GM19372 (cell line): ENCODE measurements around the gene SUMF1.
"Not testable (repeated sequence)": the region's sequence is repeated elsewhere in the genome, so short reads cannot be mapped to it uniquely, and the experiment has no call there.

ENCODE experiments used
- ATAC-seq: cut with Tn5 transposase; IDR thresholded peaks from one replicate; pipeline ENCODE4 v1.9.1; 2021; ENCODE audit warnings: mild to moderate bottlenecking, low read depth, moderate library complexity; ENCODE audit not compliant: unreplicated experiment

The SUMF1 gene

DNA sequence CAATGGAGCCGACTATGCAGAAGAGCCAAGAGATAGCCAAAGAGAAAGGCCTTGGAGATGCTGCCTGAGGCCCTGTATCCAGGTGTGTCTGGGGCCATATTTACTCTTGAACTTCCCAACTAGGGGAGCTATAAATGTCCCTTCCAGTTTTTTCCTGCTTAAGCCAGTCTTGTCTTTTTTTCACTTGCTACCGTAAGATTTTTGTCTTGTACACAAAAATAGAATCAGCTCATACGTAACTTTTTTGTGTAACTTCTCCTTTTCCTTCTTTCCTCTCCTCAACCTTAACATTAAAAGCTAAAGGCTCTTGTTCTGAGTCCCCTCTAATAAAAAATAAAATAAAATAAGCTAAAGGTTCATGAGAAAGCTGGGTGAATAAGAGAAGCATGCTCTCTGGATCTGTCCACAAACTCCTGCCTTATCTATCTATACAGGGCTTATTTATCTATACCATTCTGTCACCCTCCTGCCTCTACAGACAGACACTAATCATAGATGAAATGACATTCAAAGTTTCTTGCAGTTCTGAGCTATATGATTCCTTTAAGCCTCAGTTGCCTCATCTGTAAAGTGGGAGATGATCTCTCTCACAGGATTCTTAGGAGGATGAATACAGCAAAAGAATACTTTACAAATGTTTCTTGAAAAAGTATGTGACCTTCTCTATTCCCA is 4.6 kb downstream of the SUMF1 start:
- ATAC-seq: no peak

DNA sequence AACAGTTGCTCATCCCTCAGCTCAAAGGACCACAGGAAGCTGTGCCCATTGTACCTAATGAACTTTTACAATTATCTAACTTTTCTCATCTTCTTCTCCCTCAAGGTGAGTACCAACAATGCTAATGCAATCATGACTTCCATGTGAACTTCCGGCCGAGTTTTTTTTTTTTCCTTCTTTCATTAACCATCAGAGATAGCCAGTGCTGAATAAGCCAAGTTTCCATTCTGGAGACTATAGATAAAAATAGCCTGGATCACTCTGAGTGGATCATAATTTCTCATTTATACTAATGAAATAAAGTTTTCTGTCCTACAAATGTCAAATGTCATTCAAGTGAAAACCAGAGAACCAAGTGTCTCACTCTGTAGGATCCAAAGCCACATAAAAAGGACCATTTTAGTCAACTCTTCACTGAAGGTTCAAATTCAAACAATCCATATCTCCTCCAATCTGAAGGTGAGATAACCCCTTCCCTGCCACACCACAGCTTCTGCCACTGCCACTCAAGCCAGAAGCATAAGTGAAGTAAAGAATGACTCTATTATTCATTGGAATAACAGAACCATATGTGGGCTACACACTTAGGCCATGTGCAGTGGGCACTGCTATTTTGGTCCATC is 5.5 kb downstream of the SUMF1 start:
- no peak for ATAC-seq

DNA sequence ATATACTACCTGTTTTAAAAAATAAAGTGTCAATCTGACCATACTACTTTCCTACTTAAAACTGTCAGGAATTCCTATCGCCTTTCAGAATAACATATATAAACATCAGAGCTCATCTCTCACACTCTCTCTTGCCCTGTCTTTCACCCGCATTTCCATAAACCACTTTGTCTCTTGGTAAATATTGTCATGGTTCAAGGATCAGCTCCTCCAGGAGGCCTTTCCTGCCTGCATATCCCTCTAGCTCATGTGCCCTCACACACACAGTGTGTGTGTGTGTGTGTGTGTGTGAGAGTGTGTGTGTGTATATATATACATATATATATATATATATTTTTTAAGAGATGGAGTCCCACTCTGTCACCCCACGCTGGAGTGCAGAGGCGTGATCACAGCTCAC is 6.7 kb downstream of the SUMF1 start:
- ATAC-seq: no peak

DNA sequence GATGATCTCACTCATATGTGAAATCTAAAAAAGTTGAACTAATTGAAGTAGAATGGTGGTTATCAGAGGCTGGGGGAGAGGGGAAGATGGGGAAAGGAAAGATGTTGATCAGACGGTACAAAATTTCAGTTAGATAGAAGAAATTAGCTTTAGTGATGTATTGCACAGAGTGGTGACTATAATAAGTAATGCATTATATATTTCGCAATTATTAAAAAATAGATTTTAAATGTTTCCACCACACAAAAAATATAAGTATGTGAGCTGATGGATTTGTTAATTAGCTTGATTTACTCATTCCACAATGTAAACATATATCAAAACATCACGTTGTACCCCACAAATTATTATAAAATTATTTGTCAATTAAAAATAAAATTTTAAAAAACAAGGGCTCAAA is 8.1 kb downstream of the SUMF1 start:
- no peak for ATAC-seq

DNA sequence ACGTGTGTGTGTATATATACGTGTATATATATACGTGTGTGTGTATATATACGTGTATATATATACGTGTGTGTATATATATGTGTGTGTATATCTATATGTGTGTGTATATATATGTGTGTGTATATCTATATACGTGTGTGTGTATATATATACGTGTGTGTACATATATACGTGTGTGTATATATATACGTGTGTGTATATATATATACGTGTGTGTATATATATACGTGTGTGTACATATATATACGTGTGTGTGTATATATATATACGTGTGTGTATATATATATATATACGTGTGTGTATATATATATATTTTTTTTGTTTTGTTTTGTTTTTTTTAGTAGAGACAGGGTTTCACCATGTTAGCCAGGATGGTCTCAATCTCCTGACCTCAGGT is 10.3 kb downstream of the SUMF1 start:
- not testable (repeated sequence) for ATAC-seq

DNA sequence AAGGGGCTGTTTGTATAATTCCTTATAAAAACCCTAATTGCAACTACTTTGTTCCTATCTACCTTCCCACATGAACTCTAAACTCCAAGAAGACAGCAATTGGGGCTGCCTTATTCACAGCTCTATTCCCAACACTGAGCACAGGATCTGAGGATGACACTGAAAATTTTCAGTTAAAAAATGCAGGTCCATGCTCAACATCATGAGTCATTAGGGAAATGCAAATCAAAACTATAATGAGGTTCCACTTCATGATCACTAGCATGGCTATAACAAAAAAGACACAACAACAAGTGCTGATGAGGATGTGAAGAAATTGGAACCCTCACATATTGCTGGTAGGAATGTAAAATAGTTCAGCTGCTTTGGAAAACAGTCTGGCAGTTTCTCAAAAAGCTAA is 12.9 kb downstream of the SUMF1 start:
- ATAC-seq: no peak

DNA sequence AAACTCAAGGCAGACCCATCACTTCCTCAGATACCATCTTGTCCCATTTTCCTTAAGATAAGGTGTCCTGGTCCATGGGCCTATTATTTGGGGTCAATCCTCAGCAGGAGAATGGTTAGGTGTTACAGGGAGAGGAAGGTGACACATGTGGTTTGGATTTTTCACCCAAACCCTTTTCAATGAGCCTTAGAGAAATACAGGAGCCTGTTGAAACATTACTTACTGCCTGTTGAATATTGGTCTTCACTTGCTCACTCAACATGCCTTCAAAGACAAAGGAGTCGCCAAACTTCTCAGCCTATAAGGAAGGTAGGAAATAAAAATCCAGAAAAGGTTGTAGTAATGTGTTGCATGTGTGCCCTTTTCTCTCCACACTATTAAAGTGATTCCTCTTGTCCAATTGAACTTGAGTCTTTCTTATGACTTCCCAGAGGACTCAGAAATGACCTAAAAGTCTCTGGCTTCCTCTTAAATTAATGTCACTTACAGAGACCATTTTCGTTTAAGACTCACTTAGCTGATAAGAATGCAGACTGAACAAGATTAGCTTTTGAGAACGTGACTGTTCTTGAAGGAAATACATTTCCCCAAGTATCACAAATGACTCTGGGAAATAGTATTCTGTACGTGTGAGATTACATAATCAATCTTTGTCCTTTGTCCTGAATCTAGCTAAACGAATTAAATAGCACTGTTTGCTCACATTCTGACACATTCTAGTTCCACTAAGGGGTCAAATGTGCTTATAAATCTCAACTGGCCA is 17.8 kb downstream of the SUMF1 start:
- no peak for ATAC-seq

DNA sequence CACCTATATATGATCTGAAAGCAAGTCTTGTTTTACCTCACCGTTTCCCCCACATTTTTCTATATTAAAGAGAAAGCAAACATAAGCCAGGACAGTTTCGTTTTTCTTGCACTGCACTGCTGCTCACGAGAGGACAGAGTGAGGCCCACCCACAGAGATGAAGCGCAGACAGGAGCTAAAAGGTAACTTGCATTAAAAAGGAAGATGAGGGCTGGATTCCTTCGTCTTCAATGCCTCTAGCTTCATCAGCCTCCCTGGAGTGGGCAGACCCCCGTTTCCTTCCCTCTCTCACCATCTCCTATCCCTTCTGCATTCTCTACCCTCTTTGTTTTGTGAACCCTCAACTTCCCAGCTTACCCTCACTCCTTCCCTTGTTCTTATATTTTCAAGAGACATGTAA is 18.9 kb downstream of the SUMF1 start:
- ATAC-seq: no peak

DNA sequence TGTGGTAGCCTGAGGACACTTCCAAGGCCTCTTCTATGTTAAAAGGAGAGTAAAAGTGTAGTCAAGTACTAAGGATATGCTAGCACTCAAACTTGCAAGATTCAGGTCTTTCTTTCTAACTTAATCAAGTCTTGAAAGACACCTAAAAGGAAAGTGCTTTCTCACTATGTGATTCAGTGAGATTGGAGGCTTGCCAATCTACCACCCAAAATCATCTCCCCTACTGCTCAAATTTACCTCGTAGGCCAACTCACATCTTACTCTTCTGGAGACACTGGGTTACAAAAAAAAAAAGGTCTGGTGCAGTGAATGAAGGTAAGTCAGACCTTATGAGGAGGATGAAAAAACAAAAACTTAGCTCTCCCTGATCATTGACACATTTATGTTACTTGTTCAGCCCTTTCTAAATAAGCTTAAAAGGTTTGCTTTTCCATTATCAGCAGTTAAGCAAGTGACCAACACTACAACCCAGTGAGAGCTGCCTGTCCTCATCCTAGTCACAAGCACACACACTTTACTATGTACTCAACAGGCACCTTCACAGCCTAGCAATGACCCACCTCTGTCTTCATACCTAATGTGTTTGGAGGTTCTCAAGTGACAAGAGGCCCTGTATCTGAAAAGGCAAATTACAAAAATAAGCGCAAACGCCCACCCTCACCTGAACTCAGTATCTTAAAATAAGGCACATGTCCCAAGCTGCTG is 19.6 kb downstream of the SUMF1 start:
- no peak for ATAC-seq

DNA sequence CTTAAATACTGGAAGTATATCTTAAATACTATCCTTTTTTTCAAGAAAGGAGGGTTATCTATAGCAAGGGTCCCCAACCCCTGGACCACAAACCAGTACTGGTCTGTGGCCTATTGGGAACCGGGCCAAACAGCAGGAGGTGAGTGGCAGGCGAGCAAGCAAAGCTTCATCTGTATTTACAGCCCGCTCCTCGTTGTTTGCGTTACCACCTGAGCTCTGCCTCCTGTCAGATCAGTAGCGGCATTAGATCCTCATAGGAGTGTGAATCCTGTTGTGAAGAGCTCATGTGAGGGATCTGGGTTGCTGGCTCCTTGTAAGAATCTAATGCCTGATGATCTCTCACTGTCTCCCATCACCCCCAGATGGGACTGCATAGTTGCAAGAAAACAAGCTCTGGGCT is 26.1 kb downstream of the SUMF1 start:
- ATAC-seq: no peak

DNA sequence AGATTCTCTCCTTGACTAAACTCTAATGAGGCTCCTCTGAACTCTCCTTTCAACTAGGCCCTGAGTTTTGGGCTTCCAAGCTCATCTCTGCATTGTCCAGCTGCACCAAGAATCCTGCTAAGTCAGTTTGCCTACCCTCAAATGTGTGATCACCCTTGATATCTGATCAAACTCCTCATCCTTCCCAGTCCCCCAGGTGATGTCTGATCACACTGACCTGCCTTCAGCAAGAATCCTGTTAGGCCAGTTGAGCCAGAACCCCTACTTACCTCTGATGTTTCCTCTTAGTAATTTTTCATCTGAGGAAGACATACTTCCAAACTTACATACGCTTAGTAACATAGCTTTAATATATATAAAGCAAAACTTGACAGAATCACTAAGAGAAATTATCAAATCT is 28.8 kb downstream of the SUMF1 start:
- ATAC-seq: no peak

DNA sequence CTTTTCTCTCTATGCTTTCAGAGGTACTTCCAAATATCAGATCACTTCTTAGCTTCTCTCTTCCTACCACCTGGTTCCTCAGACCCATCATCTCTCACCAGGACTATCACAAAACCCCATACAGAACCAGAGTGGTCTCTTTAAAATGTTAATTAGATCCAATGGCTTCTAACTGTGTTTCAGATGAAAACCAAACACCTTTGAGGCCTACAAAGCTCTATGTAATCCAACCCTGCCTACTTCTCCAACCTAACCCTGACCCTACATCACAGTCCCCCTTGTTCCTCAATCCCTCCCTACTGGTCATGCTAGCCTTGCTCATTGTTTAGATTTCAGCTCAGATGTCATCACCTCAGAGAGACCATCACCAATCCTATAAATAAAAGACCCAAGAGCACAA is 34.8 kb downstream of the SUMF1 start:
- ATAC-seq: no peak

DNA sequence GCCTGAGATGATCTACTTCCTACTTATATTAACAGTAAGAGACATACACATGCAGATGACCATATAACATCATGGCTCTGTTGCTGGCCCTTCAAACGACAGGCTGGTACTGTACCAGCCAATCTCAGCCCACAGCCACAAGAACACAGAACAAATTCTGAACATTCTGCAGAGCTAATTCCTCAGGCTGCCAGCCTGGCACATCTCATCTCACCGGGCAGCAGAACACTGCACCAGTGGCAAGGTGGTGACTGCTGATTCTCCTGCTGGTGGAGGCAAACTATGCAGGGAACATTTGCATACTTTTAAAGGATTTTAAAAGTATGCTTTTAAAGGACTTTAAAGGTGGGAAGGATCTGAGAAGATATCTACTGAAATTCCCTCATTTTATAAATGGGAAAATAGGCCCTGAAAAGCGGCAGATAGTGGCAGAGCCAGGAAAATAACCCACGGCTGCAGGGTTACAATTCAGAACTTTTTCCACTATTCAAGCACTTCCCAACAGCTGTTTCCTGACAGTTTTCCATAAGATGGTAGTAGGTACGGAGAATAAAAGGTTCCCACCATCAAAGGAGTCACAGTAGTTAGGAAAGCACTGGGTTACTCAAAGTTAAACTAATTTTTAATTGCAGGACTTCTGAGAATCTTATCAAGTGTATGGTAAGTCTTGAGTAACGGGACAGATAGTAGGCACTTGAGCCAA is 37.3 kb downstream of the SUMF1 start:
- no peak for ATAC-seq

DNA sequence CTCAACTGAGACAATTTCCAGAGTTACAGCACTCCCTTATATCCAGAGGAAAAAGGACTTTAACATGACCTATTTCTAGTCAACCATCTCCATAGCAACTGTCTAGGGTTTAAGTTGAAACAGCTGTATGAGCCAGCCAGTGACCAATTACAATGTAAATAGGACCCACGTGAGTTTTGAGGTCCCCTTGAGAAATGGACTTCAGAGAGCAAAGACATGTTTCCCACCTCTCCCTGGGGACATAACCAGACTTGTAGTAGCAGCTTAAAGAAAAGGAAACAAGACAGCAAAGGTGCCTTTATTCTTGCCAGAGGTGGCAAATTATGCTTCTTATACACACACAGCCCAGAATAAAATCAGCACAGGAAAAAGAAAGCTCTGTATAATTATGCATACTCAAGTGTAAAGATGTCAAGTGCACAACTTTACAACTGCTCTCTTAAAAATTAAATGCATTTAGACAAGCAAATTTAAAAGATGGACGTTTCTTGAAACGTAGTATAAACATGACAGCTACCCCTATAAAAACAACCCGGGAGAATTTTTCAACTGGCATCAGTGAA is 40.2 kb downstream of the SUMF1 start:
- peak; percentile 72 for ATAC-seq

DNA sequence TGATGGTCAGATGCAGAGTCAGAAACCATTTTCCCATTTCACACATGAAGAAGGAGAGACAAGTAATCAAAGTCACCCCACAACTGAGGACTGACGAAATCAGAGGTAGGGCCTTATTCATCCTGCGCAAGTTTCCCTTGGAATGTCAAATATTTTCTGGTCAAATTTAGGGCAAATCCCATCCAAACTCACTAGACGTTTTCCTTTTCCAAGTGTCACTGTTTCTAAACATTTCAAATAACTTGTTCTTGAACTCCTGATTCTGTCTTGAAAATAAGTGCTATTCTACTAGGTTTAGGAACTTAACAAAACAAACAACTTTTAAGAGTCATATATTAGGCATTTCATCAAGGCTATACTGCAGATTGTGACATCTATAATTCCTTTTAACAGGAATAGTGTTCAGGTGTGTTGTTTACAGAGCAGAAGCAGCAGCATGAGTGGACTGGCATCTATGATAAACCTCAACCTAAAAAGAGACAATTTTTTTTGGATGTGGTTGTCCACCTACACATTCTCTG is 40.7 kb downstream of the SUMF1 start:
- ATAC-seq: no peak

DNA sequence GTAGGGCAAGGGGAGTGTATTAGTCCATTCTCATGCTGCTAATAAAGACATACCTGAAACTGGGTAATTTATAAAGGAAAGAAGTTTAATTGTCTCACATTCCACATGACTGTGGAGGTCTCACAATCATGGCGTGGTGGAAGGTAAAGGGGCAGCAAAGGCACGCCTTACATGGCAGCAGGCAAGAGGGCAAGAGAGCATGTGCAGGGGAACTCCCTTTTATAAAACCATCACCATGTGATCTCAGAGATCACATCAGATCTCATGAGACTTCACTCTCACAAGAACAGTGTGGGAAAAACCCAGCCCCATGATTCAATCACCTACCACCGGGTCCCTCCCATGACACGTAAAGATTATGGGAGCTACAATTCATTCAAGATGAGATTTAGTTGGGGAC is 41.4 kb downstream of the SUMF1 start:
- ATAC-seq: no peak

DNA sequence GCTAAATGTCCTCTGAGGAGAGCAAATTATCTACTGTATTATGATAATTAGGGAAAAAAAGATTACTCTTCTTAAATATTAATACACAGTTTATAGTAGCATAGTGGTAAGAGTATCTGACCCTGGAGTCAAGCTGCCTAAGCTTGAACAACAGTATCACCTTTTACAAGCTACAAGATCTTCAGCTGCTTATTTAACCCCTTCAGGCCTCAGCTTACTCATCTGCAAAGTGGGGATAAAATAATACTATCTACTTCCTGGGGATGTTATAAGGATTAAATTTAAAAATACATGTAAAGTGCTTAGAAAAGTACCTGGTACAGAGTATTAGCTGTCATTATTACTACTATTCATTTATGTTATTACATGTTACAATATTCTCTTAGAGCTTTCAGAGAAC is 42.0 kb downstream of the SUMF1 start:
- no peak for ATAC-seq

DNA sequence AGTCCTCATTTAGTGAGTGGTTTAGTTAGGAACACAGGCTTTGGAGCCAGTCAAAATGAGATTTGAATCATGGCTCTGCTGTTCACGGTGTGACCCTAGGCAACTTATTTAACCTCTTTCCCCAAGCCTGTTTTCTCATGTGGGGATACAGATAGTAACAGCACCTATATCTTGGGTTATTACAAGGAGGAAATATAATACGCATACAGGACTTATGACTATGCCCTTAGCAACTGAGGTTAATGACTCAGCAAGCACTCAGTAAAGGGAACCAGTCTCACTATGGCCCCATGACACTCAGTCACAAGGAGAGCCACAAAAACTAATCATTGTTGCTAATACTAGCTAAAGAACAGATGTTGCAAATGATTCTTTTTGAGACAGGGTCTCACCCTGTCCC is 45.9 kb downstream of the SUMF1 start:
- peak; percentile 46 for ATAC-seq

DNA sequence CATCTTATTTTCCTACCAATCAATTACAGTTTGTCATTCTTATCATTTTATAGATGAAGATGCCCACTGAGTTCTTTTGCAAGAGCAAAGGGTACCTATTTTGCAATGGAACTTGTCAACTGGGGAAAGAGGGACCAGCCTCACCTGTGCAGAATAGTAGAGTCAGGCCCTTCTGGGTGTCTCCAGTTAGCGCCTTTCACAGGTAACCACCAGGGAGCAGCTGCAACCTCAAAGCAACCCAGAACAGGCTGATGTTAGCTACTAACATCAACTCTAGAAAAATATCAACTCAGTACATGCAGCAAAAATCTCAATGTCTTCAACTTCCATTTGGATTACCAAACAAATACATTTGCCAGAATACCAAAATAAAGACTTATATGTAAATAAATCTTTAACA is 47.1 kb downstream of the SUMF1 start:
- ATAC-seq: no peak

DNA sequence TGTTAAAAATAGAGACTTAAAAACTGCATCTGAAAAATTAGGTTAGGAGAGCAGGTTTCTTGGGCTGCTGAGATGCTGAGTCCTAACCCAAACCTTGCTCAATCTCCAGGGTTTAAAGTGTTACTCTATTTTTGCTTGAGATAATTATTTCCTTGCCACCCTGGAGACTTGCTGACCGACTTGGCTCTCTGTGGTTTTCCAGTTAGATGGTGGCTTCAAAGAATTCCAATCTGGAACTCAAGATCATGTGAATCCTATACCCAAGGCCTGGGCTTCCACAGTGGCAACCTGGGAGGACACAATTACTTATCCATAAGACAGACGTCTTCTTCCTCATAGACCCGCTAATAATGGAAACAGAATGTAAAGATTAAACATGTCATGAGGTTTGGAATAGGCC is 47.7 kb downstream of the SUMF1 start:
- no peak for ATAC-seq
